ENCODE results near the gene ALG9.
"Not testable (repeated sequence)": the region's sequence is repeated elsewhere in the genome, so short reads cannot be mapped to it uniquely, and the experiment has no call there.

The ALG9 gene

GRCh38 chr11:111792955-111793500 is 78.4 kb downstream of the ALG9 start:
- DNase-seq = no peak

DNA sequence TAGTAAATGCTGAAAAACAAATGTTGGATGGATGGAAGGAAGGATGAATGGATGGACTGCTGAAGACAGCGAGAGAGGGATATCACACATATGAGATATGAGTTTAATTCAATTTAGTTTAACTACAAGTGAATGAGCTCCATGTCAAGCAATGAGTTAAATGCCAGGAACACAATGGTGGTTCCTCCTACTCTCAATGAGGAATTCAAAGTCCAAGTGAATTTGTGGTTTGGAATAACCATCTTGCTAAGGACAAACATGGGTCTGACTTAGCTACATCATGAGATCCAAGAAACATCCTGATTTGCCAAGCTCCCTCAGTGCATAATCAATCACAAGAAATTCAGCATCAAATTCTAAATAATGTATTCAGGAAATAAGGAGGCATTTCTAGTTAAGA is 79.1 kb downstream of the ALG9 start:
- no peak for DNase-seq

DNA sequence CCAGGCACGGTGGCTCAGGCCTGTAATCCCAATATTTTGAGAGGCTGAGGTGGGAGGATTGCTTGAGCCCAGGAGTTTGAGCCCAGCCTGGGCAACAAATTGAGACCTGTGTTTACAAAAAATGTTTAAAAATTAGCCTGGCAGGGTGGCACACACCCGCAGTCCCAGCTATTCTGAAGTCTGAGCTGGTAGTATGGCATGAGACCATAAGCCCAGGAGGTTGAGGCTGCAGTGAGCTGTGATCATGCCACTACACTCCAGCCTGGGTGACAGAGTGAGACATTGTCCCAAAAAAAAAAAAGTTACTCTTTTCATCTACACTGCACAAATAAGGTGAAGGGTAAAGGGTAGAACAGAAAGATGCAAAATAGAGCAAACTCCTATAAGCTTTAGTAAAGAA is 82.9 kb downstream of the ALG9 start:
- no peak for DNase-seq

DNA sequence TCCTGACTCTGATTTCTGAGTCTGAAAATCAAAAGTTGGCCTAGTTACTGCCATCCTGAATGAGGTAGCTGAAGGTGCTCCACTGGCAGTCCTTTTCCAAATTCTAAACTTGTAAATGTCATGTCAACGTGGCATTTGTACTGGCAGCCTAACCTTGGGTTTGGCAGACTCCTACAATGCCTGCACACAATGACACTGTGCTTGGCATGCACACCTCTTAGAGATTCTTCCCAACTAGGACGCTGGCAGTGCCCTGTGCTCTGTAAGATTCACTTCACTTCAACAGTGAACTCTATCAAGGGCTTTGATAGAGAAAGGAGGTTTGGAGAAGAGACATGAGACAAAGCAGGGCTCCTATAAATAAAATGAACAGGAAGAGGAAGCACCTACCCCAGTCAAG is 83.3 kb downstream of the ALG9 start:
- no peak for DNase-seq

DNA sequence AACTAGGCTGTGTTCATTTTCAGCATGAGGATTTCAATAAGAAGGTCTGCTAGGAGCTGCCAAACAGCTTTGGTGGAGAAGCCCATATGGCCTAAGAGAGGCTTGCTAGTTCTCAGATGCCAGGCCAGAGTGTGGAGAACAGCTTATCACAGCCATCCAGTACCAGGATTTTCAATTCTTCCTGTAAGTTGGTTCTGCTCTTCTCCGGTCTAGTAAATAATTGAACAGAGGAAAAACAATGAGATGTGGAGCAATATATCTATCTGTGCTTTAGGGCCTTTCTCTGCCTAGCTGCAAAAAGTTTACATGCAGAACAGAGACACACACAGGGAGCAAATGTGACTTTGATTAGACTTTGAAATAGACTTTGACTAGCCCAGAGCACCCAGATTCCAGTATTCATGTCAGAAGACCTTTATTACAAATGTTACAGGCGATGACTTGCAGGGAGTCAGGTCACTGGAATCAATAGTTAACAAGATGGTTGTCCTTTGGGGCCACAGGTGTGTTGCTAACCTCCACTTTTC is 85.4 kb downstream of the ALG9 start:
- no peak for DNase-seq

- DNase-seq = no peak
These were observed 86.3 kb downstream of the ALG9 start for GRCh38 chr11:111785076-111785475.

DNA sequence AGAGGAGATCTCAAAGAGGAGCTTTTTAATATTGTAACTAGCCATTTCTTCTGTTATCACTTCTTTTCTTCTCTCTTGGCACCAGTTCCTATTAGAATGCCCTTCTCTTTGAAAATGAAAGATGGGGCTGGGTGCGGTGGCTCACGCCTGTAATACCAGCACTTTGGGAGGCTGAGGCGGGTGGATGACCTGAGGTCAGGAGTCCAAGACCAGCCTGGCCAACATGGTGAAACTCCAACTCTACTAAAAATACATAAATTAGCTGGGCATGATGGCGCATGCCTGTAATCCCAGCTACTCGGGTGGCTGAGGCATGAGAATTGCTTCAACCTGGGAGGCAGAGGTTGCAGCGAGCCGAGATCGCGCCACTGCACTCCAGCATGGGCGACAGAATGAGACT is 87.1 kb downstream of the ALG9 start:
- DNase-seq = not testable (repeated sequence)

DNA sequence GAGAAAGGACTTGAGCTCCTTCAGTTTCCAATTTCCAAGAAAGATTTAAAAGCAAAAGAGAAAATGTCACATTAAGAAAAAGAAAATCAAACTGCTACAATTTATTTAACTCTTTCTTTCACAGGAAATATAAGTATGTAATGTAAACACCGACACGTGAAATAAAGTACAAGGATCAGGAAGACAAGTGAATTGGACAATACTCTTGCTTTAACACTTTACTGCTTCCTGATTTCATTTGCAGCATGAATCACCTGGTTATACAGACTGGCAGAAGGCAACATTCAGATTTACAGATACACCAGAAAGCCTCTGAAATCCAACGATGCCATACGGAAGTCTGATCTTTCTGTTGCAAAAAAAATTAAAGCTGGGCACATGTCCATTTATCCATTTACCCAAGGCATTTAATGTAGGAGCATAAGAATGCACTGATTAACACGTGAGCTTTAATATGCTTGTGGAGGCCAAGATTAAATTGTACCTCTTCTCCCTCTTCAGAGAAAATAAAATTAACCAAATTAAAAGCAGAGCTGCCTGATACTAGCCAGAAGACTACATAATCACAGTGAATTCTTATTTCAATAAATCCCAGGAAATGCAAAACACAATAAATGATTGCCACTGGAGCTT is 89.2 kb downstream of the ALG9 start:
- no peak for DNase-seq

- DNase-seq = no peak
These were observed 92.3 kb downstream of the ALG9 start for GRCh38 chr11:111779118-111779517.

- DNase-seq = no peak
These were observed 93.3 kb downstream of the ALG9 start for GRCh38 chr11:111778047-111778558.

GRCh38 chr11:111777094-111778046 is 94.0 kb downstream of the ALG9 start:
- DNase-seq = peak; percentile 35 to 69

- no peak for DNase-seq
These were observed 94.8 kb downstream of the ALG9 start for GRCh38 chr11:111776398-111777093.

DNA sequence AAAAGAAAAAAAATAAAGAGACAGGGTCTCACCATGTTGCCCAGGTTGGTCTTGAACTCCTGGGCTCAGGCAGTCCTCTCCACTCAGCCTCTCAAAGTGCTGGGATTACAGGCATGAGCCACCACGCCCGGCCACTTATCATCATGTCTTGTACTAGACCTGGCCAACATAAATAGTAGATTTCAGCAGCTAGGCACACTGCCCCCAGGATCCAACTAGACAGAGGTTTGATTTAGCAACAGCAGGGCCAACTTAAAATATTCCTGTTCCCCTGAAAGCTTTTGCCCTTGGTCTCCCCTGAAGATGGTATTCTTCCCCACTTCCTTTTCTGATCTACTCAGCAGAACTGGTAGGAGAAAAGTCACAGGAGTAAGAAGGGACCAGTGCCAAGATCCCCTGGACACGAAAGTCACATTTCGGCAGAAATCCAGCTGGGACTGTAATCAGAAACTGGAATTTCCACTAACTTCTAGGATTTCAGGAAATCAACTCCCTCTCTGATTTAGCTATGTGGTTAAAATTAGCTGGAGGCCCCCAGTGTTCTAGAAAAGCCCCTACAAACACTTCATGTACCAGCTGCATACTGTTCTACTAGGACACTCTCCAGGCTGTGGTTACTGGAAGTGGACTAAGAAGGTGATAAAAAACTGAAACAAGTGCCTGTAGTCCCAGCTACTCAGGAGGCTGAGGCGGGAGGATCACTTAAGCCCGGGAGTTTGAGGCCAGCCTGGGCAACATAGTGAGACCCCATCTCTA is 96.2 kb downstream of the ALG9 start:
- DNase-seq = no peak

DNA sequence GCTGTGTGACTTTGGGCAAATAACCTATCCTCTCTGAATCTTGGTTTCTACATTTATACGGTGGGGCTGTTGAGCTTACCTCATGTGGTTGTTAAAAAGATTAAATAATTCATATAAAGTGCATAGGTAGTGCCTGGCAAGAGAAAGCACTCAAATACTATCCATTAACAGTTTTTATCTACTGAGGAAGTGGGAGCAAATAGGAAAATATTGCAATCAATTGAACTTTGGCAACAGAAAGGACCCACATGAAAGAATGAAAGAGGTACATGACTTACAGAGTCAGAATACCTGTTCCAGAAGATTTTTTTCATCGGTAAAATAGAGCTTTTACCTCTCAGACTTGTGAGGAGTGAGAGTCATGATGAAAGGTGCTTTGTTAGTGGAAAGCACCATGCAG is 98.8 kb downstream of the ALG9 start:
- DNase-seq = no peak

DNA sequence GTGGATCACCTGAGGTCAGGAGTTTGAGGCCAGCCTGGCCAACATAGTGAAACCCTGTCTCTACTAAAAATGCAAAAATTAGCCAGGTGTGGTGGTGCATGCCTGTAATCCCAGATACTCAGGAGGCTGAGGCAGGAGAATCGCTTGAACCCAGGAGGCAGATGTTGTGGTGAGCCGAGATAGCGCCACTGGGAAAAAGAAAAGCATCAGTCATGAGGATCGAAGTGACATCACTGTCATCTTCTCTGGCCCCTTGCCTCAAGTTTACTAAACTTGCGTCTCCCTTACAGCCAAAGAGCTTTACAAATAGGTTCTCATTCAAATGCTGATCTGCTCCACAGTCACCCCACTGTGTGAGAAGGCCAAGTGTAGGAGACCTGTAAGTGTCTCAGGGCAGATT is 100.2 kb downstream of the ALG9 start:
- DNase-seq = not testable (repeated sequence)

GRCh38 chr11:111770581-111771134 is 100.7 kb downstream of the ALG9 start:
- DNase-seq = no peak

- no peak for DNase-seq
These were observed 104.6 kb downstream of the ALG9 start for GRCh38 chr11:111766834-111767142.

GRCh38 chr11:111765984-111766833 is 105.2 kb downstream of the ALG9 start, which contains the start of gene PPP2R1B:
TSS of gene PPP2R1B (minus strand) at chr11:111766389. CDS start at chr11:111766361, 28 bp downstream.
- peak; percentile 69 to 70 for DNase-seq

GRCh38 chr11:111765320-111765983 is 105.9 kb downstream of the ALG9 start:
- DNase-seq = peak in 1 of 2 donors; percentile 12

GRCh38 chr11:111764621-111765020 is 106.8 kb downstream of the ALG9 start:
- DNase-seq = no peak

Measured in CD4-positive, alpha-beta T cell treated with Interleukin-1 beta for 1 hour (primary cell).